IMR-90 (cell line): Measurements from ENCODE around the gene C1orf141. TPM values are rescaled to one million over a fixed set of nuclear protein-coding genes. Genes with fewer than 3 reads are reported as not detected.

Experiments used
- ATAC-seq: fragments of 200-7000 bp; cut with Tn5 transposase; 2 replicates; pipeline ENCODE4 v1.9.1; 2020; ENCODE audit warnings: low read depth, mild to moderate bottlenecking, moderate library complexity
- BruUV-seq: library from RNA; stranded (reverse); fragments of 400-500 nt; replicated peaks from 2 replicates; lab custom pipeline; 2021; lab: Mats Ljungman, UMichigan
- CTCF ChIA-PET: fragments of 300-600 bp; formaldehyde crosslinking; extraction: SDS; loops from one replicate; lab custom pipeline; 2021; ENCODE audit warnings: antibody characterized with exemption; lab: Yijun Ruan, JAX
- POLR2A ChIA-PET: fragments of 300-600 bp; sonication (Branson Sonifier 250); formaldehyde crosslinking; loops from one replicate; lab custom pipeline; 2022; ENCODE audit warnings: antibody characterized with exemption; ENCODE audit not compliant: unreplicated experiment; lab: Charles Lee
- DNase-seq: peaks from one replicate; pipeline ENCODE4 v3.0.0; 2013
- H2AFZ ChIP-seq: replicated peaks from 2 replicates; pipeline ENCODE3; 2013; ENCODE audit warnings: low read length, mild to moderate bottlenecking; ENCODE audit not compliant: poor library complexity
- H2AK5ac ChIP-seq: 2 replicates; pipeline ENCODE4 v1.6.1; 2013; ENCODE audit warnings: low read depth, low read length, inconsistent platforms
- H2AK9ac ChIP-seq: replicated peaks from 2 replicates; pipeline ENCODE3; 2013; ENCODE audit warnings: mild to moderate bottlenecking, low read depth, low read length, moderate library complexity; ENCODE audit not compliant: poor library complexity
- H2BK120ac ChIP-seq: 2 replicates; pipeline ENCODE4 v1.6.1; 2013; ENCODE audit warnings: low read depth, low read length, inconsistent platforms
- H2BK15ac ChIP-seq: 3 replicates; pipeline ENCODE4 v1.6.1; 2013; ENCODE audit warnings: low read depth, low read length, inconsistent platforms
- H2BK20ac ChIP-seq: 2 replicates; pipeline ENCODE4 v1.6.1; 2013; ENCODE audit warnings: low read depth, mild to moderate bottlenecking, inconsistent platforms, low read length, moderate library complexity
- H2BK5ac ChIP-seq: 2 replicates; pipeline ENCODE4 v1.6.1; 2013; ENCODE audit warnings: mild to moderate bottlenecking, low read depth, low read length, inconsistent platforms; ENCODE audit not compliant: poor library complexity, severe bottlenecking
- H3K14ac ChIP-seq: replicated peaks from 2 replicates; pipeline ENCODE4 v1.6.1; 2013; ENCODE audit warnings: low read depth, low read length, inconsistent platforms
- H3K18ac ChIP-seq: 2 replicates; pipeline ENCODE4 v1.6.1; 2013; ENCODE audit warnings: low read depth, low read length, control low read depth
- H3K23ac ChIP-seq: 2 replicates; pipeline ENCODE4 v1.6.1; 2013; ENCODE audit warnings: low read depth, low read length, inconsistent platforms
- H3K27ac ChIP-seq: 2 replicates; pipeline ENCODE4 v1.5.1; 2013; ENCODE audit warnings: mild to moderate bottlenecking, control low read depth, low read length; ENCODE audit not compliant: insufficient read depth
- H3K27me3 ChIP-seq: 2 replicates; pipeline ENCODE4 v1.6.1; 2013; ENCODE audit warnings: low read length; ENCODE audit not compliant: control insufficient read depth, insufficient read depth
- H3K36me3 ChIP-seq: 2 replicates; pipeline ENCODE4 v1.6.1; 2013; ENCODE audit warnings: low read length, mixed read lengths; ENCODE audit not compliant: control insufficient read depth, insufficient read depth
- H3K4ac ChIP-seq: 2 replicates; pipeline ENCODE4 v1.6.1; 2013; ENCODE audit warnings: low read depth, low read length, inconsistent platforms
- H3K4me1 ChIP-seq: 2 replicates; pipeline ENCODE4 v1.6.1; 2013; ENCODE audit warnings: low read length, mixed read lengths; ENCODE audit not compliant: control insufficient read depth, insufficient read depth
- H3K4me2 ChIP-seq: 2 replicates; pipeline ENCODE4 v1.6.1; 2013; ENCODE audit warnings: low read depth, mild to moderate bottlenecking, control low read depth, low read length, moderate library complexity
- H3K4me3 ChIP-seq: 2 replicates; pipeline ENCODE4 v1.5.1; 2013; ENCODE audit warnings: low read depth, mild to moderate bottlenecking, control low read depth, low read length, moderate library complexity; ENCODE audit not compliant: insufficient read depth
- H3K56ac ChIP-seq: 2 replicates; pipeline ENCODE4 v1.6.1; 2013; ENCODE audit warnings: low read length, inconsistent platforms; ENCODE audit not compliant: insufficient read depth; ENCODE audit errors: extremely low read depth
- H3K79me1 ChIP-seq, 2 experiments: 2 replicates each; pipeline ENCODE4 v1.6.1; 2013; ENCODE audit warnings: low read length in 2 of 2, inconsistent platforms in 1 of 2, low read depth in 1 of 2
- H3K9ac ChIP-seq: 2 replicates; pipeline ENCODE4 v1.6.1; 2013; ENCODE audit warnings: low read depth, low read length, control low read depth
- H3K9me1 ChIP-seq: 2 replicates; pipeline ENCODE4 v1.6.1; 2013; ENCODE audit warnings: low read length, inconsistent platforms; ENCODE audit not compliant: insufficient read depth
- H3K9me3 ChIP-seq: 2 replicates; pipeline ENCODE4 v1.6.1; 2013; ENCODE audit warnings: low read length; ENCODE audit not compliant: control insufficient read depth, insufficient read depth
- H4K20me1 ChIP-seq: 2 replicates; pipeline ENCODE4 v1.6.1; 2013; ENCODE audit warnings: low read length, inconsistent platforms; ENCODE audit not compliant: insufficient read depth
- H4K5ac ChIP-seq: 2 replicates; pipeline ENCODE4 v1.6.1; 2013; ENCODE audit warnings: mild to moderate bottlenecking, low read depth, low read length, control low read depth
- H4K8ac ChIP-seq, 2 experiments: 2 replicates each; pipeline ENCODE4 v1.6.1; 2013; ENCODE audit warnings: low read depth in 2 of 2, low read length in 2 of 2, control low read depth in 1 of 2, inconsistent platforms in 1 of 2
- H4K91ac ChIP-seq: 2 replicates; pipeline ENCODE4 v1.6.1; 2013; ENCODE audit warnings: low read depth, low read length, inconsistent platforms; ENCODE audit not compliant: insufficient read depth
- CHD1 ChIP-seq: IDR thresholded peaks from 2 replicates; pipeline ENCODE4 v1.6.1; 2012; ENCODE audit warnings: low read depth, low read length, improper control_type of control experiment
- whole genome bisulfite sequencing, 2 experiments: methylation state at CpG; one replicate each; pipeline versions ENCODE4 v1.1.5 to v1.1.7; 2013; ENCODE audit warnings: missing lambda C conversion rate in 2 of 2; ENCODE audit not compliant: insufficient read length in 1 of 2; ENCODE audit errors: extremely low coverage in 2 of 2; 5-methylcytosine and 5-hydroxymethylcytosine counted together
- dilution Hi-C: fragments of 300-500 bp; cut with HindIII; formaldehyde crosslinking; loops from one replicate; pipeline ENCODE4 v1.14.3; 2018; ENCODE audit warnings: low sequenced_read_pairs; ENCODE audit not compliant: unreplicated experiment
- in situ Hi-C: fragments of 300-500 bp; cut with MboI; formaldehyde crosslinking; loops from 3 replicates; pipeline ENCODE4 v1.14.3; 2019; ENCODE audit warnings: low sequenced_read_pairs, inconsistent platforms, mixed read lengths
- intact Hi-C: fragments of 100-400 bp; cut with micrococcal nuclease; formaldehyde crosslinking; loops from 2 replicates; pipeline ENCODE4 v1.10.0; 2022
- polyA plus RNA-seq, 3 experiments: library from polyadenylated mRNA; depleted of rRNA; stranded (reverse); fragments of >200 nt; gene quantifications; 2 replicates each; pipeline ENCODE4 v1.2.3, GENCODE V29; 2012; ENCODE audit warnings: low replicate concordance in 1 of 3
- total RNA-seq: library from RNA; depleted of rRNA; stranded (reverse); fragments of >200 nt; gene quantifications from 2 replicates; pipeline ENCODE4 v1.2.3, GENCODE V29; 2012

Gene C1orf141
- total and polyA plus RNA-seq, 2 of the 4 experiments (the other 2 are of a cell fraction) = not detected

DNA sequence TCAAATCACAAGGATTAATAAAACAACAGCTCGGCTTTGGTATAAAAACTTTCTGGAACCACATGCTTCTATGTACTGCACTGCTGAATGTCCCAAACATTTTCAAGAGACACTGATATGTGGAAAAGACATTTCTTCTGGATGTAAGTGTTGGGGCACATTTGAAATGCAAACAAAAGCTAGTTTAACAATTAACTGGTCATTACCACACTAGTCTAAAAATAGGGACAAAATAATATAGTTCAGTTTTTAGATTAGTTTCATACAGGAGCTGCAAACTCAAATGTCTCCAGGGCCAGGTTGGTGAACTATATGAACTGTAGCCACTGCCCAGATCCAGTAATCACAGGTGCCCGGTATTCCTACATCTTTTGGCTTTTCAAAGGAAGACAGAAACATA lies 34.7 kb upstream of the C1orf141 start:
- Histone ChIP-seq H2BK20ac (no peak overlapping the region), H3K27ac (no peak overlapping the region), H3K23ac (no peak overlapping the region), H3K14ac (no peak overlapping the region), H3K9me3 (no peaks in the 10 kb centered on the region), H3K79me1 (no peaks in the 10 kb centered on the region), H4K91ac (no peak overlapping the region), H2BK5ac (no peak overlapping the region), H4K5ac (no peak overlapping the region), H3K4me2 (no peak overlapping the region), H4K8ac (no peak overlapping the region), H3K9me1 (no peaks in the 10 kb centered on the region), H3K4me1 (no peaks in the 10 kb centered on the region), H3K18ac (no peak overlapping the region), H2AK9ac (no peak overlapping the region), H3K27me3 (peaks cover 10% of the 10 kb centered on the region), H4K20me1 (no peaks in the 10 kb centered on the region), H3K56ac (no peak overlapping the region), H3K4ac (no peak overlapping the region), H2BK15ac (no peak overlapping the region), H2BK120ac (no peak overlapping the region), H3K4me3 (no peak overlapping the region), H2AFZ (no peak overlapping the region), H2AK5ac (no peak overlapping the region), H3K36me3 (no peaks in the 10 kb centered on the region), H3K9ac (no peak overlapping the region)
- ChIA-PET CTCF (interaction anchor here (1.7 kb wide), 1 partner anchor 21 kb away, joined by 4 read pairs; no protein-coding TSS in a partner anchor), POLR2A (no interaction called here)
- DNase-seq = no peak
- in situ Hi-C loops (no loop called here), intact Hi-C loops (no loop called here), dilution Hi-C loops (no loop called here)
- no peak for TF ChIP-seq CHD1
- ATAC-seq = no peak
- WGBS, 2 experiments = no CpG with 5 or more reads among the region's 2 CpGs
- no TSS peak for BruUV-seq
